ENCODE measurements around the gene DUSP22.

Gene DUSP22

GRCh38 chr6:307065-307814, 15.0 kb downstream of the DUSP22 start:
- TF ChIP-seq SNAI2 (CRISPR knock-in tag; IDR thresholded peaks at IDR 0.05) (no peak), ISL1 (CRISPR knock-in tag; IDR thresholded peaks at IDR 0.05) (no peak), PPARA (CRISPR knock-in tag; IDR thresholded peaks at IDR 0.05; ENCODE audit: borderline replicate concordance) (no peak), ZNF70 (CRISPR knock-in tag; IDR thresholded peaks at IDR 0.05) (no peak), BACH2 (CRISPR knock-in tag; IDR thresholded peaks at IDR 0.05; ENCODE audit: borderline replicate concordance) (no peak), POU6F1 (CRISPR knock-in tag; IDR thresholded peaks at IDR 0.05; ENCODE audit: borderline replicate concordance, low read depth) (no peak), TSHZ2 (CRISPR knock-in tag; IDR thresholded peaks at IDR 0.05) (no peak), RARB (CRISPR knock-in tag; IDR thresholded peaks at IDR 0.05) (no peak)
- ATAC-seq, result no peak

- no peak for ATAC-seq
- TF ChIP-seq ZFP3 (CRISPR knock-in tag; IDR thresholded peaks at IDR 0.05), result no peak
- no peak for TF ChIP-seq TSHZ2 (CRISPR knock-in tag; IDR thresholded peaks at IDR 0.05)
- no peak for TF ChIP-seq PPARA (CRISPR knock-in tag; IDR thresholded peaks at IDR 0.05; ENCODE audit: borderline replicate concordance)
- no peak for TF ChIP-seq BACH2 (CRISPR knock-in tag; IDR thresholded peaks at IDR 0.05; ENCODE audit: borderline replicate concordance)
- TF ChIP-seq CREB5 (CRISPR knock-in tag; IDR thresholded peaks at IDR 0.05; ENCODE audit: low read depth), result no peak
Observed at GRCh38 chr6:307874-308273, 15.6 kb downstream of the DUSP22 start.

- ATAC-seq, result no peak
- TF ChIP-seq PATZ1 (CRISPR knock-in tag; IDR thresholded peaks at IDR 0.05; ENCODE audit: borderline replicate concordance) (no peak), PPARA (CRISPR knock-in tag; IDR thresholded peaks at IDR 0.05; ENCODE audit: borderline replicate concordance) (no peak), RARB (CRISPR knock-in tag; IDR thresholded peaks at IDR 0.05) (no peak), ZC3H10 (CRISPR knock-in tag; IDR thresholded peaks at IDR 0.05) (no peak), ISL1 (CRISPR knock-in tag; IDR thresholded peaks at IDR 0.05) (no peak), ZNF8 (CRISPR knock-in tag; IDR thresholded peaks at IDR 0.05) (no peak), ESRRG (CRISPR knock-in tag; IDR thresholded peaks at IDR 0.05) (no peak), CSRNP3 (CRISPR knock-in tag; IDR thresholded peaks at IDR 0.05) (no peak), ZFP30 (CRISPR knock-in tag; IDR thresholded peaks at IDR 0.05) (no peak), ZNF565 (CRISPR knock-in tag; conservative IDR thresholded peaks at IDR 0.05; ENCODE audit: low read depth) (no peak), POU6F1 (CRISPR knock-in tag; IDR thresholded peaks at IDR 0.05; ENCODE audit: borderline replicate concordance, low read depth) (no peak), ZNF70 (CRISPR knock-in tag; IDR thresholded peaks at IDR 0.05) (no peak), TSHZ2 (CRISPR knock-in tag; IDR thresholded peaks at IDR 0.05) (no peak), SNAI2 (CRISPR knock-in tag; IDR thresholded peaks at IDR 0.05) (no peak), GLIS3 (CRISPR knock-in tag; IDR thresholded peaks at IDR 0.05) (no peak), ZFP3 (CRISPR knock-in tag; IDR thresholded peaks at IDR 0.05) (no peak)
Observed at GRCh38 chr6:308307-308706, 16.0 kb downstream of the DUSP22 start.
